ENCODE data around the gene FAM186B.

Gene FAM186B

DNA sequence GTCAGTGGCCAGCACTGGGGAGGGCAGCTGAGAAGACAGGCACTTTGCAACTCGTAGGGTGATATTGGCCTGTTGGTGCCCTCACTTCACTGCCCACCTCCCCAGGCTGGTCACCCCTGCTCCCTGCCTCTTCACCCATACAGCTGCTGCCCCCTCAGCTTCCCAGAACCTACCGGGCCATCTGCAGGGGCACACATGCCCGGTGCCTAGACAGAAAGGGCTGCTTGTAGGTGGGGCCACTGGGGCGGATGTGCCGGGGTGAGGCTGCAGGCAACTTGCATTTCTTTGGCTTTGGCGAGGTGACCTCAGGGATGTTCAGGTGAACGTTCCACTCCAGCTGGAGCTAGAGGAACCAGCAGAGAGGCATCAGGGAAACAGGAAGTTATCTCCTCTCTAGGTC lies 17.2 kb downstream of the FAM186B start:
- no peak for DNase-seq (ENCODE audit: low read depth in 2 of 2)
- TF ChIP-seq, protein P1, sequence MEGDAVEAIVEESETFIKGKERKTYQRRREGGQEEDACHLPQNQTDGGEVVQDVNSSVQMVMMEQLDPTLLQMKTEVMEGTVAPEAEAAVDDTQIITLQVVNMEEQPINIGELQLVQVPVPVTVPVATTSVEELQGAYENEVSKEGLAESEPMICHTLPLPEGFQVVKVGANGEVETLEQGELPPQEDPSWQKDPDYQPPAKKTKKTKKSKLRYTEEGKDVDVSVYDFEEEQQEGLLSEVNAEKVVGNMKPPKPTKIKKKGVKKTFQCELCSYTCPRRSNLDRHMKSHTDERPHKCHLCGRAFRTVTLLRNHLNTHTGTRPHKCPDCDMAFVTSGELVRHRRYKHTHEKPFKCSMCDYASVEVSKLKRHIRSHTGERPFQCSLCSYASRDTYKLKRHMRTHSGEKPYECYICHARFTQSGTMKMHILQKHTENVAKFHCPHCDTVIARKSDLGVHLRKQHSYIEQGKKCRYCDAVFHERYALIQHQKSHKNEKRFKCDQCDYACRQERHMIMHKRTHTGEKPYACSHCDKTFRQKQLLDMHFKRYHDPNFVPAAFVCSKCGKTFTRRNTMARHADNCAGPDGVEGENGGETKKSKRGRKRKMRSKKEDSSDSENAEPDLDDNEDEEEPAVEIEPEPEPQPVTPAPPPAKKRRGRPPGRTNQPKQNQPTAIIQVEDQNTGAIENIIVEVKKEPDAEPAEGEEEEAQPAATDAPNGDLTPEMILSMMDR (IDR thresholded peaks at IDR 0.05; ENCODE audit: low read depth, low read length) = no peak

GRCh38 chr12:49587174-49587908 lies 18.1 kb downstream of the FAM186B start:
- no peak for DNase-seq (ENCODE audit: low read depth in 2 of 2)
- TF ChIP-seq, protein P1 (IDR thresholded peaks at IDR 0.05; ENCODE audit: low read depth, low read length) = no peak
- H3K4me3 ChIP-seq (replicated peaks in 1 of 2; ENCODE audit: low read depth in 2 of 2, low read length in 2 of 2) = no peak overlapping the region

More for the DNA sequence above, 17.2 kb downstream of the FAM186B start:
- H3K4me3 ChIP-seq (replicated peaks in 1 of 2; ENCODE audit: low read depth in 2 of 2, low read length in 2 of 2) = no peak overlapping the region

GRCh38 chr12:49585477-49586459 lies 19.7 kb downstream of the FAM186B start:
- H3K4me3 ChIP-seq (replicated peaks in 1 of 2; ENCODE audit: low read depth in 2 of 2, low read length in 2 of 2) = no peak overlapping the region
- TF ChIP-seq, protein P1 (IDR thresholded peaks at IDR 0.05; ENCODE audit: low read depth, low read length) = no peak
- no peak for DNase-seq (ENCODE audit: low read depth in 2 of 2)

DNA sequence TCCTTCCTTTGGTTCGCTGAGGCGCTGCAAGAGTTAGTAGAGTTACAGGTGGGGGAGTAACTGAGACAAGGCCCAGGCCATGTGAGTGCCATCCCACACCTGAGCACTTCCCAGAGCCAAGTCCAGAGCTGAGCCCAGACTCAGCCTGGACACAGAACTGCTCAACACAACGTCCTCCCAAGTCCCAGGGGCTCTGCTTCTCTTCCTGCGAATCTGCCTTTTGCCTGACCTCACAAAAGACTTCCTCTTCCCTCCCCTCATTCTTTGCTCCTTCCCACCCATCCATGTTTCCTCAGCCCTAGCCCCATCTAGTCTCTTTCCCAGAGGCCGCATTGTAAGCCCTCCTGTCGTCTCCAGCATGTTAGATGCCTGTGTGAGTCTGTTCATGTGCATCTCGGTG lies 20.8 kb downstream of the FAM186B start:
- TF ChIP-seq, protein P1 (IDR thresholded peaks at IDR 0.05; ENCODE audit: low read depth, low read length) = no peak
- no peak for DNase-seq (ENCODE audit: low read depth in 2 of 2)
- H3K4me3 ChIP-seq (replicated peaks in 1 of 2; ENCODE audit: low read depth in 2 of 2, low read length in 2 of 2) = no peak overlapping the region

DNA sequence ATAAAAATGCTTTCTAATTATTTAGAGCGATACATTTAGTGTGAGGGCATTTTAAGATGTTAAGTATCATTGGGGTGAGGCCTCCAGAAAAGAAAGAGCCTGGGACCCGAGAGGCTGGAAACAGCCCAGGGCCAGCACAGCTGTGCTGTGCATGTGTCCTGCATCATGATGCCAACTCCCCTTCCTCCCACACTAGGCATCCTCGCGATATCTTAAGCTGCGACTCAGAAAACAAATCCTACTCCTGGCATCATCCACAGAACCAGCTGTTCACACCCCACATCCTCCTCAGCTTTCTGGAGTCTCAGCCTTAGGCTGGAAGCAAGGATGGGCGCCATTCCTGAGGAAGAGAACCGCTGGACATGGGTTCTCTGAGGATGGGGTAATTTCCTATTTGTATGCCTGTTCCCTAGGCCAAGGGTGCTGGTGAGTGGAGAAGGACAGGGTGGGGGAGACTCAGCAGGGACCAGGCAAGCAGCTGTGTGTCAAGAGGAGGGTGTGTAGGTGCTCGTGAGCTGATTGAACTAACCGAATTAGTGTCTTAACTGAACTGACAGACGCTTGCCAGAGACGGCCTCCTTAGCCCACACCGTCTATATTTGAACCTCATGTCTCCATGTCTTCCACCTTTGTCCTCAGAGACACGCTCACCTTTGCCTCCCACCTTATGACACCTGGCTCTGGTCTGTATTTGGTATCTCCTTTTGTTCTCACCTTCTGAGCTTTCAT lies 21.9 kb downstream of the FAM186B start:
- no peak overlapping the region for H3K4me3 ChIP-seq (replicated peaks in 1 of 2; ENCODE audit: low read depth in 2 of 2, low read length in 2 of 2)
- TF ChIP-seq, protein P1 (IDR thresholded peaks at IDR 0.05; ENCODE audit: low read depth, low read length) = no peak
- DNase-seq (ENCODE audit: low read depth in 2 of 2) = peak; percentile 26 to 77

- H3K4me3 ChIP-seq (replicated peaks in 1 of 2; ENCODE audit: low read depth in 2 of 2, low read length in 2 of 2) = no peak overlapping the region
- DNase-seq (ENCODE audit: low read depth in 2 of 2) = peak in 1 of 2 donors; percentile 68
- TF ChIP-seq, protein P1 (IDR thresholded peaks at IDR 0.05; ENCODE audit: low read depth, low read length) = no peak
Observed at GRCh38 chr12:49582850-49583249, 22.6 kb downstream of the FAM186B start.
